Ishikawa (cell line): ENCODE data around the gene UHRF1.

ENCODE experiments used
- CEBPB ChIP-seq: IDR thresholded peaks from 2 replicates; pipeline ENCODE4 v1.6.1; 2012
- CREB1 ChIP-seq: IDR thresholded peaks from 2 replicates; pipeline ENCODE4 v1.6.1; 2012; ENCODE audit warnings: low read depth
- EGR1 ChIP-seq: IDR thresholded peaks from 2 replicates; pipeline ENCODE4 v1.6.1; 2012
- EP300 ChIP-seq: IDR thresholded peaks from 2 replicates; pipeline ENCODE4 v1.6.1; 2012; ENCODE audit warnings: borderline replicate concordance
- FOXM1 ChIP-seq: IDR thresholded peaks from 2 replicates; pipeline ENCODE4 v1.6.1; 2012; ENCODE audit warnings: low read depth, borderline replicate concordance
- MAX ChIP-seq: IDR thresholded peaks from 2 replicates; pipeline ENCODE4 v1.6.1; 2012
- NFIC ChIP-seq: IDR thresholded peaks from 2 replicates; pipeline ENCODE4 v1.6.1; 2012
- RAD21 ChIP-seq: IDR thresholded peaks from 2 replicates; pipeline ENCODE4 v1.6.1; 2012; ENCODE audit warnings: low read depth
- REST ChIP-seq: IDR thresholded peaks from 2 replicates; pipeline ENCODE4 v1.6.1; 2012; ENCODE audit warnings: low read depth, mild to moderate bottlenecking
- TAF1 ChIP-seq: IDR thresholded peaks from 2 replicates; pipeline ENCODE4 v1.6.1; 2012; ENCODE audit warnings: low read depth, mild to moderate bottlenecking
- TCF12 ChIP-seq: IDR thresholded peaks from 2 replicates; pipeline ENCODE4 v1.6.1; 2012; ENCODE audit warnings: low read depth
- TEAD4 ChIP-seq: IDR thresholded peaks from 2 replicates; pipeline ENCODE4 v1.6.1; 2012
- USF1 ChIP-seq: IDR thresholded peaks from 2 replicates; pipeline ENCODE4 v1.6.1; 2012
- YY1 ChIP-seq: IDR thresholded peaks from 2 replicates; pipeline ENCODE4 v1.6.1; 2012; ENCODE audit warnings: low read depth
- ZBTB7A ChIP-seq: IDR thresholded peaks from 2 replicates; pipeline ENCODE4 v1.6.1; 2012; ENCODE audit warnings: low read depth

Gene UHRF1

GRCh38 chr19:4987692-4988370, 78.5 kb downstream of the UHRF1 start:
- no peak for TF ChIP-seq NFIC
- TF ChIP-seq CREB1, result no peak
- no peak for TF ChIP-seq CEBPB
- TF ChIP-seq MAX, result no peak
- TF ChIP-seq RAD21, result no peak
- TF ChIP-seq FOXM1, result no peak
- TF ChIP-seq USF1, result no peak
- no peak for TF ChIP-seq EP300
- TF ChIP-seq YY1, result no peak
- TF ChIP-seq TEAD4, result no peak
- no peak for TF ChIP-seq REST
- TF ChIP-seq ZBTB7A, result no peak
- no peak for TF ChIP-seq TAF1
- TF ChIP-seq TCF12, result no peak

- no peak for TF ChIP-seq TCF12
- TF ChIP-seq RAD21, result no peak
- TF ChIP-seq FOXM1, result no peak
- TF ChIP-seq TAF1, result no peak
- no peak for TF ChIP-seq ZBTB7A
- TF ChIP-seq REST, result no peak
- no peak for TF ChIP-seq CEBPB
- no peak for TF ChIP-seq NFIC
- TF ChIP-seq MAX, result no peak
- TF ChIP-seq EGR1, result no peak
- TF ChIP-seq EP300, result no peak
- TF ChIP-seq TEAD4, result no peak
- TF ChIP-seq YY1, result no peak
- TF ChIP-seq USF1, result no peak
- TF ChIP-seq CREB1, result no peak
Measured at GRCh38 chr19:4988770-4989251, 79.5 kb downstream of the UHRF1 start.

GRCh38 chr19:4990306-4990705, 81.0 kb downstream of the UHRF1 start:
- TF ChIP-seq TEAD4 (no peak), YY1 (no peak), EGR1 (no peak), ZBTB7A (no peak), TCF12 (no peak), MAX (no peak), CEBPB (no peak), NFIC (no peak), FOXM1 (no peak), TAF1 (no peak), USF1 (no peak), RAD21 (no peak), EP300 (no peak), REST (no peak), CREB1 (no peak)

GRCh38 chr19:4991538-4991937, 82.2 kb downstream of the UHRF1 start:
- no peak for TF ChIP-seq TCF12
- no peak for TF ChIP-seq CEBPB
- no peak for TF ChIP-seq USF1
- no peak for TF ChIP-seq TEAD4
- TF ChIP-seq YY1, result no peak
- TF ChIP-seq RAD21, result no peak
- TF ChIP-seq EP300, result no peak
- TF ChIP-seq MAX, result no peak
- no peak for TF ChIP-seq CREB1
- TF ChIP-seq NFIC, result no peak
- TF ChIP-seq FOXM1, result no peak
- TF ChIP-seq ZBTB7A, result no peak
- no peak for TF ChIP-seq TAF1
- TF ChIP-seq REST, result no peak
